HG02840 (cell line): ENCODE results near the gene NKAIN2.
"Not testable (repeated sequence)": the region's sequence is repeated elsewhere in the genome, so short reads cannot be mapped to it uniquely, and the experiment has no call there.

Source experiments
- ATAC-seq: cut with Tn5 transposase; IDR thresholded peaks from one replicate; pipeline ENCODE4 v1.9.1; 2021; ENCODE audit warnings: mild to moderate bottlenecking, moderate library complexity, moderate number of reproducible peaks; ENCODE audit not compliant: unreplicated experiment, low FRiP score

The NKAIN2 gene

GRCh38 chr6:124158024-124158423 lies 354.4 kb downstream of the NKAIN2 start:
- ATAC-seq = no peak

GRCh38 chr6:124163676-124164075 lies 360.0 kb downstream of the NKAIN2 start:
- no peak for ATAC-seq

- no peak for ATAC-seq
Measured at GRCh38 chr6:124164343-124164742, 360.7 kb downstream of the NKAIN2 start.

GRCh38 chr6:124167249-124167648 lies 363.6 kb downstream of the NKAIN2 start:
- not testable (repeated sequence) for ATAC-seq

- ATAC-seq = no peak
Measured at GRCh38 chr6:124190256-124190655, 386.6 kb downstream of the NKAIN2 start.

GRCh38 chr6:124193132-124193531 lies 389.5 kb downstream of the NKAIN2 start:
- no peak for ATAC-seq

- ATAC-seq = no peak
Measured at GRCh38 chr6:124197148-124197547, 393.5 kb downstream of the NKAIN2 start.

- ATAC-seq = no peak
Measured at GRCh38 chr6:124199286-124199685, 395.6 kb downstream of the NKAIN2 start.

GRCh38 chr6:124200661-124201060 lies 397.0 kb downstream of the NKAIN2 start:
- ATAC-seq = no peak

GRCh38 chr6:124203101-124203811 lies 399.6 kb downstream of the NKAIN2 start:
- no peak for ATAC-seq

GRCh38 chr6:124203812-124204167 lies 400.1 kb downstream of the NKAIN2 start:
- ATAC-seq = no peak

GRCh38 chr6:124205921-124206320 lies 402.3 kb downstream of the NKAIN2 start:
- ATAC-seq = no peak

GRCh38 chr6:124223611-124224345 lies 420.1 kb downstream of the NKAIN2 start:
- ATAC-seq = no peak

- no peak for ATAC-seq
Measured at GRCh38 chr6:124226396-124226795, 422.7 kb downstream of the NKAIN2 start.

GRCh38 chr6:124233221-124233620 lies 429.6 kb downstream of the NKAIN2 start:
- ATAC-seq = no peak

GRCh38 chr6:124234801-124235200 lies 431.1 kb downstream of the NKAIN2 start:
- no peak for ATAC-seq

- no peak for ATAC-seq
Measured at GRCh38 chr6:124237911-124238310, 434.2 kb downstream of the NKAIN2 start.

GRCh38 chr6:124238408-124238807 lies 434.7 kb downstream of the NKAIN2 start:
- not testable (repeated sequence) for ATAC-seq

GRCh38 chr6:124254941-124255685 lies 451.4 kb downstream of the NKAIN2 start:
- no peak for ATAC-seq

- no peak for ATAC-seq
Measured at GRCh38 chr6:124260337-124260736, 456.7 kb downstream of the NKAIN2 start.

GRCh38 chr6:124269733-124270132 lies 466.1 kb downstream of the NKAIN2 start:
- no peak for ATAC-seq
